ENCODE data around the gene MLLT6. TPM values are rescaled to one million over a fixed set of nuclear protein-coding genes. Genes with fewer than 3 reads are reported as not detected.

Gene MLLT6
- total RNA-seq, 2 experiments from 2014 or later: 81.7 to 174 TPM

GRCh38 chr17:38687286-38687685 is 17.8 kb upstream of the MLLT6 start:
- Histone ChIP-seq H3K9me2 (ENCODE audit: insufficient read depth, low read length) (no peaks in the 10 kb centered on the region), H3K4me2 (ENCODE audit: low read length) (no peak overlapping the region), H3K36me3 (ENCODE audit: insufficient read depth, low read length) (no peaks in the 10 kb centered on the region), H3K79me2 (ENCODE audit: insufficient read depth, low read depth, low read length) (no peaks in the 10 kb centered on the region), H3K9me3 (ENCODE audit: low read length) (no peaks in the 10 kb centered on the region), H3K4me3 (ENCODE audit: low read depth, low read length, poor library complexity, severe bottlenecking) (no peak overlapping the region), H3K4me1 (ENCODE audit: insufficient read depth, low read length, poor library complexity, severe bottlenecking) (peaks cover 3% of the 10 kb centered on the region), H4K20me1 (ENCODE audit: insufficient read depth, low read length) (no peaks in the 10 kb centered on the region), H3K27ac (ENCODE audit: low read depth, low read length, poor library complexity, severe bottlenecking) (no peak overlapping the region), H2AFZ (ENCODE audit: low read length) (no peak overlapping the region)
- ChIA-PET CTCF (ENCODE audit: unreplicated experiment) (no interaction called here), POLR2A (no interaction called here)
- TF ChIP-seq EZH2phosphoT487 (IDR thresholded peaks at IDR 0.05; ENCODE audit: borderline replicate concordance, low read depth, low read length) (no peak), CTCF (conservative IDR thresholded peaks at IDR 0.05; ENCODE audit: low read length) (no peak)
- no peak for DNase-seq (ENCODE audit: low spot score)
- intact Hi-C loops (cut with micrococcal nuclease; ENCODE audit: unreplicated experiment): no loop called here
- BruUV-seq (replicated peaks): no TSS peak

- ChIA-PET CTCF (ENCODE audit: unreplicated experiment) (no interaction called here), POLR2A (interaction anchor here (0.6 to 1.2 kb wide), 2 partner anchors 15 to 25 kb away, joined by 3 to 4 read pairs; partner anchors contain the start of gene MLLT6)
- Histone ChIP-seq H3K9me3 (ENCODE audit: low read length) (no peaks in the 10 kb centered on the region), H3K79me2 (ENCODE audit: insufficient read depth, low read depth, low read length) (no peaks in the 10 kb centered on the region), H3K4me1 (ENCODE audit: insufficient read depth, low read length, poor library complexity, severe bottlenecking) (peaks cover 3% of the 10 kb centered on the region), H2AFZ (ENCODE audit: low read length) (no peak overlapping the region), H4K20me1 (ENCODE audit: insufficient read depth, low read length) (no peaks in the 10 kb centered on the region), H3K4me3 (ENCODE audit: low read depth, low read length, poor library complexity, severe bottlenecking) (no peak overlapping the region), H3K9me2 (ENCODE audit: insufficient read depth, low read length) (no peaks in the 10 kb centered on the region), H3K27ac (ENCODE audit: low read depth, low read length, poor library complexity, severe bottlenecking) (no peak overlapping the region), H3K4me2 (ENCODE audit: low read length) (no peak overlapping the region), H3K36me3 (ENCODE audit: insufficient read depth, low read length) (no peaks in the 10 kb centered on the region)
- intact Hi-C loops (cut with micrococcal nuclease; ENCODE audit: unreplicated experiment): no loop called here
- no TSS peak for BruUV-seq (replicated peaks)
- no peak for TF ChIP-seq EZH2phosphoT487 (IDR thresholded peaks at IDR 0.05; ENCODE audit: borderline replicate concordance, low read depth, low read length)
- TF ChIP-seq CTCF (conservative IDR thresholded peaks at IDR 0.05; ENCODE audit: low read length): no peak
- DNase-seq (ENCODE audit: low spot score): no peak
These were observed 14.7 kb upstream of the MLLT6 start for GRCh38 chr17:38690386-38690785.

GRCh38 chr17:38691154-38691553 is 13.9 kb upstream of the MLLT6 start:
- H3K9me2 ChIP-seq (ENCODE audit: insufficient read depth, low read length): no peaks in the 10 kb centered on the region
- no peaks in the 10 kb centered on the region for H3K79me2 ChIP-seq (ENCODE audit: insufficient read depth, low read depth, low read length)
- intact Hi-C loops (cut with micrococcal nuclease; ENCODE audit: unreplicated experiment): no loop called here
- H3K4me1 ChIP-seq (ENCODE audit: insufficient read depth, low read length, poor library complexity, severe bottlenecking): peaks cover 6% of the 10 kb centered on the region
- no TSS peak for BruUV-seq (replicated peaks)
- ChIA-PET POLR2A (interaction anchor here (0.5 to 1.2 kb wide), 2 partner anchors 24 to 377 kb away, joined by 3 to 4 read pairs; no protein-coding TSS in a partner anchor), CTCF (ENCODE audit: unreplicated experiment) (interaction anchor here (0.5 kb wide), 1 partner anchor 107 kb away, joined by 3 read pairs; no protein-coding TSS in a partner anchor)
- H3K4me3 ChIP-seq (ENCODE audit: low read depth, low read length, poor library complexity, severe bottlenecking): no peak overlapping the region
- H3K36me3 ChIP-seq (ENCODE audit: insufficient read depth, low read length): no peaks in the 10 kb centered on the region
- no peak overlapping the region for H3K27ac ChIP-seq (ENCODE audit: low read depth, low read length, poor library complexity, severe bottlenecking)
- no peak overlapping the region for H3K4me2 ChIP-seq (ENCODE audit: low read length)
- no peaks in the 10 kb centered on the region for H4K20me1 ChIP-seq (ENCODE audit: insufficient read depth, low read length)
- no peak overlapping the region for H2AFZ ChIP-seq (ENCODE audit: low read length)
- H3K9me3 ChIP-seq (ENCODE audit: low read length): no peaks in the 10 kb centered on the region
- DNase-seq (ENCODE audit: low spot score): no peak
- TF ChIP-seq CTCF (conservative IDR thresholded peaks at IDR 0.05; ENCODE audit: low read length) (no peak), EZH2phosphoT487 (IDR thresholded peaks at IDR 0.05; ENCODE audit: borderline replicate concordance, low read depth, low read length) (no peak)

Data from OCI-LY7 (cell line).